ENCODE data around the gene CLINT1. TPM values are rescaled to one million over a fixed set of nuclear protein-coding genes. Genes with fewer than 3 reads are reported as not detected.

CLINT1 gene
- total RNA-seq, 1 donor from 2014 or later = 72.4 TPM

- Mint-ChIP-seq H3K27ac (ENCODE audit: unreplicated experiment) (no peak overlapping the region), H3K36me3 (ENCODE audit: low read depth) (peaks cover under 1% of the 10 kb centered on the region), H3K9me3 (ENCODE audit: low read depth) (no peaks in the 10 kb centered on the region), H3K4me3 (ENCODE audit: unreplicated experiment) (no peak overlapping the region), H3K27me3 (ENCODE audit: low read depth) (no peaks in the 10 kb centered on the region), H3K4me1 (ENCODE audit: low read depth) (peaks cover 12% of the 10 kb centered on the region)
- TF ChIP-seq CTCF (IDR thresholded peaks at IDR 0.05) = no peak
- no peak for DNase-seq (ENCODE audit: low spot score)
Measured at GRCh38 chr5:157900644-157901043, 41.7 kb upstream of the CLINT1 start.

- DNase-seq (ENCODE audit: low spot score) = no peak
- H3K9me3 Mint-ChIP-seq (ENCODE audit: low read depth) = no peaks in the 10 kb centered on the region
Measured at GRCh38 chr5:157893611-157894010, 34.7 kb upstream of the CLINT1 start.

GRCh38 chr5:157892974-157893373, 34.0 kb upstream of the CLINT1 start:
- no peak overlapping the region for H3K4me3 Mint-ChIP-seq (ENCODE audit: unreplicated experiment)
- no peak overlapping the region for H3K27ac Mint-ChIP-seq (ENCODE audit: unreplicated experiment)
- H3K4me1 Mint-ChIP-seq (ENCODE audit: low read depth) = no peaks in the 10 kb centered on the region
- peaks cover 1% of the 10 kb centered on the region for H3K36me3 Mint-ChIP-seq (ENCODE audit: low read depth)
- H3K27me3 Mint-ChIP-seq (ENCODE audit: low read depth) = no peaks in the 10 kb centered on the region
- no peaks in the 10 kb centered on the region for H3K9me3 Mint-ChIP-seq (ENCODE audit: low read depth)
- TF ChIP-seq CTCF (IDR thresholded peaks at IDR 0.05) = no peak
- no peak for DNase-seq (ENCODE audit: low spot score)

More at GRCh38 chr5:157893611-157894010, 34.7 kb upstream of the CLINT1 start:
- no peak for TF ChIP-seq CTCF (IDR thresholded peaks at IDR 0.05)
- H3K27me3 Mint-ChIP-seq (ENCODE audit: low read depth) = no peaks in the 10 kb centered on the region
- no peak overlapping the region for H3K4me3 Mint-ChIP-seq (ENCODE audit: unreplicated experiment)
- H3K36me3 Mint-ChIP-seq (ENCODE audit: low read depth) = peaks cover 1% of the 10 kb centered on the region
- H3K27ac Mint-ChIP-seq (ENCODE audit: unreplicated experiment) = no peak overlapping the region
- no peaks in the 10 kb centered on the region for H3K4me1 Mint-ChIP-seq (ENCODE audit: low read depth)

- no peak for DNase-seq (ENCODE audit: low spot score)
- peaks cover 1% of the 10 kb centered on the region for H3K36me3 Mint-ChIP-seq (ENCODE audit: low read depth)
- H3K4me1 Mint-ChIP-seq (ENCODE audit: low read depth) = no peaks in the 10 kb centered on the region
- peaks cover 2% of the 10 kb centered on the region for H3K9me3 Mint-ChIP-seq (ENCODE audit: low read depth)
- no peak overlapping the region for H3K27ac Mint-ChIP-seq (ENCODE audit: unreplicated experiment)
- no peak for TF ChIP-seq CTCF (IDR thresholded peaks at IDR 0.05)
- H3K4me3 Mint-ChIP-seq (ENCODE audit: unreplicated experiment) = no peak overlapping the region
- no peaks in the 10 kb centered on the region for H3K27me3 Mint-ChIP-seq (ENCODE audit: low read depth)
Measured at GRCh38 chr5:157890836-157891597, 32.1 kb upstream of the CLINT1 start.

DNA sequence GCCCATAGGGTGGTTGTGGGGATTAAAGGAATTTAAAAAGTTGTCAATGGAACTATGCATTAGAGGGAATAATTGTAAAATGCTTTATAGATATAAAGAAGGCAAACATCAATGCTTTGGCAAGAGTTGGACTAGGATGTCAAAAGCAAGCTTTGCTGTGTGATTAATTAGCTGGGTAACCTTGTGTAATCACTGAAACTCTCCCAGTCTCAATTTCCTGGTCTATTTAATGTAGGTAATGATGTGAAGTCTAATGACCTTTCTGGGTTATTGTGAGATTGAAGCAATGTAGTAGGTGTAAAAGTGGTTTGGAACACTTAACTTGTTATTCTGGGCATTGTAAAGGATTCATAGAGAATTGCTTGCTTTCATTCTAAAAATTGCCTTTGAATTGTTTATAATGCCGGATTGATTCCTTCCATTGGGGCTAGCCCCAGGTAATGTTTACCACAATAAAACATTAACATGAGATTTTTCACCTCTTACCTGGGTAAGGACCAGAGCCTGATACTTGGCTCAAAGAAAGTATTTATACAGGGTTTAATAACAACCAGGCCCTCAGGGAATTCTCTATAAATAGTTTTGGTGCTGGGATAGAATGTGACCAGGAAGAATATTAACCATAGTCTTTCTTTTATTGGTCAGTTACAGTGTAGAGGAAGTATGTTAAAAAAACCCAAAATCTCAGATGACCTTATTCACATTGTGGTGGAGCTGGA, 30.0 kb upstream of the CLINT1 start:
- H3K4me3 Mint-ChIP-seq (ENCODE audit: unreplicated experiment) = no peak overlapping the region
- H3K27ac Mint-ChIP-seq (ENCODE audit: unreplicated experiment) = no peak overlapping the region
- DNase-seq (ENCODE audit: low spot score) = no peak
- H3K9me3 Mint-ChIP-seq (ENCODE audit: low read depth) = peaks cover 2% of the 10 kb centered on the region
- H3K4me1 Mint-ChIP-seq (ENCODE audit: low read depth) = no peaks in the 10 kb centered on the region
- H3K36me3 Mint-ChIP-seq (ENCODE audit: low read depth) = no peaks in the 10 kb centered on the region
- H3K27me3 Mint-ChIP-seq (ENCODE audit: low read depth) = no peaks in the 10 kb centered on the region
- no peak for TF ChIP-seq CTCF (IDR thresholded peaks at IDR 0.05)

All from chondrocyte (in vitro differentiated cells).